Measurements from ENCODE around the gene FANCE.

Gene FANCE

DNA sequence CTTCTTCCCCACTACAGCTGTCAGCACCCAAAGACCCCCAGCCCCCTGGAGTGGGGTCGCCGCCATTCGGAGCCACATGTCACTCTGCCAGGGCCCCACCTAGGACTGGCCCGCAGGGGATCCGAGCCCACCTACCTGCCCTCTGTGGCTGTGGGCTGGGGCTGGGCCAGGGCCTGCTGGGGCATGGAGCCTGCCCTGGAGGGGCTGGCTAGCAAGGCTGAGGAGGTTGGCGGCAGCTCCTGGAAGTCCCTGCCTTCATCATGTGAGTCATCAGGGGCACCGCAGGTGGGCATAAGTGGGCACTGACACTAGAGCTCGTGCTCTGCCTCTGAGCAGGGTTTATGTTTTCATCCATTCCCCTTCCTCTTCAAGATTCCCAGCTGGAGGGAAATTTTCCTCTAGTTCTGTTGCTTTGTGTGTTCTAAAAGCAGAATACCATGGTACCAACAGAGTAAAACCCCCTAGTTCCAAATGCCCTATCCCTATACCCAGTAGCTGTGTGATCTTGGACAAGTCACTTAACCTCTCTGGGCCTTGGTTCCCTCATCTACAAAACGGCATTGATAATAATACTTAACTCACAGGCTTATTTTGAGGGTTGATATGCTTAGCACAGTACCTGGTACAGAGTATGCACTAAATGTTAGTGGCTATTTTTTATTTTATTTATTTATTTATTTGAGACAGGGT lies 8.7 kb upstream of the FANCE start:
- no peak overlapping the region for H3K27ac ChIP-seq (ENCODE audit: low read depth, low read length)
- no peaks in the 10 kb centered on the region for H3K27me3 ChIP-seq (ENCODE audit: control insufficient read depth in 1 of 2, insufficient read depth in 2 of 2, low read length in 2 of 2)
- H3K4me3 ChIP-seq (ENCODE audit: low read depth in 1 of 2, low read length in 2 of 2), result no peak overlapping the region
- peaks cover 2 to 3% of the 10 kb centered on the region in 2 donors for H3K4me1 ChIP-seq (ENCODE audit: control insufficient read depth in 1 of 2, insufficient read depth in 2 of 2, low read length in 2 of 2)
- no peak overlapping the region for H3K9ac ChIP-seq (ENCODE audit: low read depth in 1 of 2, low read length in 2 of 2)
- no peaks in the 10 kb centered on the region for H3K36me3 ChIP-seq (ENCODE audit: control insufficient read depth in 1 of 2, insufficient read depth in 2 of 2, low read length in 2 of 2)
- no peaks in the 10 kb centered on the region for H3K9me3 ChIP-seq (ENCODE audit: control insufficient read depth in 1 of 2, low read length in 2 of 2)

DNA sequence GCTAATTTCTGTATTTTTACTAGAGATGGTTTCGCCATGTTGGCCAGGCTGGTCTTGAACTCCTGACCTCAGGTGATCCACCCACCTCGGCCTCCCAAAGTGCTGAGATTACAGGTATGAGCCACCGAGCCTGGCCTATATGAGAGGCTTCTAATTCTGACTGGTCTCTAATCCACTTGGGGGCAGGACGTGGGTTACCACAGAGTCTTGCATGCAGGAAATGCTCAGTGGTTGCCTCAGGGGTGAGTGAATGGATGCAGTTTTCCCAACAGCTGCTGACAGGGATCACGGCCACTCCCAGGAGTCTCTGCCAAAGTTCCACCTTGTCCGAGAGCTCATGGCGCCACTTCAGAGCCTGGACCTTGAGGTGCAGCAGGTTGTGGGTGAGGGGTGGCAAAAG lies 6.4 kb upstream of the FANCE start:
- no peaks in the 10 kb centered on the region for H3K4me1 ChIP-seq (ENCODE audit: control insufficient read depth in 1 of 2, insufficient read depth in 2 of 2, low read length in 2 of 2)
- H3K27me3 ChIP-seq (ENCODE audit: control insufficient read depth in 1 of 2, insufficient read depth in 2 of 2, low read length in 2 of 2), result no peaks in the 10 kb centered on the region
- H3K9me3 ChIP-seq (ENCODE audit: control insufficient read depth in 1 of 2, low read length in 2 of 2), result no peaks in the 10 kb centered on the region
- H3K27ac ChIP-seq (ENCODE audit: low read depth, low read length), result no peak overlapping the region
- no peaks in the 10 kb centered on the region for H3K36me3 ChIP-seq (ENCODE audit: control insufficient read depth in 1 of 2, insufficient read depth in 2 of 2, low read length in 2 of 2)
- H3K9ac ChIP-seq (ENCODE audit: low read depth in 1 of 2, low read length in 2 of 2), result no peak overlapping the region
- no peak overlapping the region for H3K4me3 ChIP-seq (ENCODE audit: low read depth in 1 of 2, low read length in 2 of 2)

DNA sequence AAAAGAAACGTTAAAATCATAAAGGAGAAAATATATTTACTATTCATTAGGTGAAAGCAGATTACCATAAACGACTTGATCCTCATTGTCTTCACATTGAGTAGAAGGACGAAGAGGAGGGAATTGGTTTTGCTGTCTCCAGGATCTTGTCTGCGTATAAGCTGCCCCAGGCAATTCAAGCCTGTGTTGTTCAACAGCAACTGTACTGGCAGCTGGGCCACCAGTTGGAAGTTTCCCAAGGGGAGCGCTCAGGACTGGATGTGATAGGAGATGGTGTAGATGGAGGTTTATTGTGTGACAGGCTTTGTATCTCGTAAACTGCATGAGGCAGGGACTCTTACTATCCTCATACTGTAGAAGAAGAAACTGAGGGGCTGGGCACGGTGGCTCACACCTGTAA lies 3.9 kb upstream of the FANCE start:
- H3K4me1 ChIP-seq (ENCODE audit: control insufficient read depth in 1 of 2, insufficient read depth in 2 of 2, low read length in 2 of 2), result peaks cover 12 to 13% of the 10 kb centered on the region in 2 donors
- H3K4me3 ChIP-seq (ENCODE audit: low read depth in 1 of 2, low read length in 2 of 2), result no peak overlapping the region
- H3K27me3 ChIP-seq (ENCODE audit: control insufficient read depth in 1 of 2, insufficient read depth in 2 of 2, low read length in 2 of 2), result peaks cover 0 to 4% of the 10 kb centered on the region in 2 donors
- H3K9ac ChIP-seq (ENCODE audit: low read depth in 1 of 2, low read length in 2 of 2), result no peak overlapping the region
- H3K27ac ChIP-seq (ENCODE audit: low read depth, low read length), result no peak overlapping the region
- no peaks in the 10 kb centered on the region for H3K36me3 ChIP-seq (ENCODE audit: control insufficient read depth in 1 of 2, insufficient read depth in 2 of 2, low read length in 2 of 2)
- no peaks in the 10 kb centered on the region for H3K9me3 ChIP-seq (ENCODE audit: control insufficient read depth in 1 of 2, low read length in 2 of 2)

- Histone ChIP-seq H3K4me3 (ENCODE audit: low read depth in 1 of 2, low read length in 2 of 2) (no peak overlapping the region), H3K9ac (ENCODE audit: low read depth in 1 of 2, low read length in 2 of 2) (no peak overlapping the region), H3K36me3 (ENCODE audit: control insufficient read depth in 1 of 2, insufficient read depth in 2 of 2, low read length in 2 of 2) (no peaks in the 10 kb centered on the region), H3K4me1 (ENCODE audit: control insufficient read depth in 1 of 2, insufficient read depth in 2 of 2, low read length in 2 of 2) (peaks cover 15 to 17% of the 10 kb centered on the region in 2 donors), H3K27me3 (ENCODE audit: control insufficient read depth in 1 of 2, insufficient read depth in 2 of 2, low read length in 2 of 2) (peaks cover 0 to 4% of the 10 kb centered on the region in 2 donors), H3K27ac (ENCODE audit: low read depth, low read length) (no peak overlapping the region), H3K9me3 (ENCODE audit: control insufficient read depth in 1 of 2, low read length in 2 of 2) (no peaks in the 10 kb centered on the region)
These were observed 2.8 kb upstream of the FANCE start for GRCh38 chr6:35449287-35449881.

DNA sequence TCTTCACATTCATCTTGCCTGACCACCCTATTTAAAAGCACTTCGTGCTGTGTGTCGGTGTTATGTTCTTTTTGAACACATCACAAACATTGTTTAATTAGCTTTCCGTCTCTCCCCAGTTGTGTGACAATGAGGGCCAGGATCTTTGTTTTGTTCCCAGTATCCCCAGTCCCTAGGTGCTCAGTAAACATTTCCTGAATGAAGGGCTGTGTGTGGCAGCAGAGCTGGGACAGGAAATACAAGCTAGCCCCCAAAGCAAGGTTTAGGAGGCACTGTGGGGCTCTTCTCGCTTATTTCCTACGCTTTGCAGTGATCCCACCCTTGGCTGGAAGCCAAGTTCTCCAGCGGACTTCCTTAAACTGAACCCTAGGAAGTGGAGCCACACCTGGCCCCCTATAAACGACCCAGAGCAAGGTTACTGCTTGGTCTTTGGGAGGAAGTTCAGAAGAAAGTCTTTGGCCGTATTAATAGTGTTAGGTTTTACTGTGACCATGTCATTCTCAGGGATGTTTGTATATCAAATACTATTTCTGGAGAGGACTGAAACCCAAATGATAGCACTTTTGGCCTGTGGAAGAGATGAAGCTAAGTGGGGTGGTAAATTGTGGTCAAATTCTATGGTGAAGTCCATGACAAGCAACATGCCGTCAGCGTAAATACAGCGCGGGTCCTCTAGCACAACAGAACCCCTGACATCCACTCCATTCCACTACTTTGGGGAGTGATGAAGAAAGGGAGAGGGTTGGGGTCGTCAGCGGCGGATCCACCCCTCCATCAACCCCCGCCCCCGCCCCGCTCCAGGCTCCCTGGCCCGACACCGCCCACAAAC lies 570 bp upstream of the FANCE start:
- H3K27ac ChIP-seq (ENCODE audit: low read depth, low read length), result no peak overlapping the region
- H3K4me1 ChIP-seq (ENCODE audit: control insufficient read depth in 1 of 2, insufficient read depth in 2 of 2, low read length in 2 of 2), result peaks cover 15 to 17% of the 10 kb centered on the region in 2 donors
- H3K9me3 ChIP-seq (ENCODE audit: control insufficient read depth in 1 of 2, low read length in 2 of 2), result no peaks in the 10 kb centered on the region
- H3K36me3 ChIP-seq (ENCODE audit: control insufficient read depth in 1 of 2, insufficient read depth in 2 of 2, low read length in 2 of 2), result no peaks in the 10 kb centered on the region
- H3K4me3 ChIP-seq (ENCODE audit: low read depth in 1 of 2, low read length in 2 of 2), result peak overlapping the region; percentile 67 to 72
- H3K9ac ChIP-seq (ENCODE audit: low read depth in 1 of 2, low read length in 2 of 2), result peak overlapping the region in 1 of 2 donors; percentile 64
- H3K27me3 ChIP-seq (ENCODE audit: control insufficient read depth in 1 of 2, insufficient read depth in 2 of 2, low read length in 2 of 2), result peaks cover 0 to 4% of the 10 kb centered on the region in 2 donors

- Histone ChIP-seq H3K9me3 (ENCODE audit: control insufficient read depth in 1 of 2, low read length in 2 of 2) (no peaks in the 10 kb centered on the region), H3K4me3 (ENCODE audit: low read depth in 1 of 2, low read length in 2 of 2) (peak overlapping the region; percentile 72 to 80), H3K27ac (ENCODE audit: low read depth, low read length) (no peak overlapping the region), H3K9ac (ENCODE audit: low read depth in 1 of 2, low read length in 2 of 2) (peak overlapping the region; percentile 64 to 74), H3K36me3 (ENCODE audit: control insufficient read depth in 1 of 2, insufficient read depth in 2 of 2, low read length in 2 of 2) (no peaks in the 10 kb centered on the region), H3K27me3 (ENCODE audit: control insufficient read depth in 1 of 2, insufficient read depth in 2 of 2, low read length in 2 of 2) (peaks cover 0 to 4% of the 10 kb centered on the region in 2 donors), H3K4me1 (ENCODE audit: control insufficient read depth in 1 of 2, insufficient read depth in 2 of 2, low read length in 2 of 2) (peaks cover 15 to 17% of the 10 kb centered on the region in 2 donors)
These were observed 1.1 kb downstream of the FANCE start for GRCh38 chr6:35453236-35453635.

DNA sequence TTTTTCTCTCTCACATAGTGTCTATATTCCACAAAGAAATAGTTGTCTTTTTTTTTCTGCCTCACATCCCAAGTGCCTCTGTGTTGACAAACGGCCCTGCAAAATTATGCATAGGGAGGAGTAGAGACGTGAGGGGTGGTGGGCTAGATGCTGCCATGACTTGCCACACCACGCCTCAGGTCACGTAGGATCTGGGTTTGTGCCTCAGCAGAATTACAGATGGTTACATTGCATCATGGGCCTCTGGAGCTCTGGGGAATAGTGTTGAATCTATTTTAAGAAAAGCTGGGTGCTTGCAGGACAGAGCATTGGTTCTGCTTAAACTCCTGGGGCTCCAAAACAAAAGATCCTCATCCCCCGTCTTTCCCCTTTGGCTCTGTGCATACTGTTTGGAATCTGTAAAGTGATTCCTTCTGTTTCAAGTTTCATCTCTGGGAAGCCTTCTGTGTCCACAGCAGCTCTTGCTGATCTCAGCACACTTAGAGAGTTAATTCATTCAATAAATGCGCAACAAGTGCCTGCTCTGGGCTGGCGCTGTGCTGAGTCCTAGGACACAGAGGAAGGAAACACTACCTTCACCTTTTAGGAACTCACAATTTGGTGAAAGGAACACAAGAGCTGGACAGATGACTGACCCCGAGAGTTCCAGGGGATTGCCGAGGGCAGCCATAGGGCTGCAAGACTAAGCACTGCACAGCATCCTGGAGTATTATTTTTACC lies 2.4 kb downstream of the FANCE start:
- Histone ChIP-seq H3K27ac (ENCODE audit: low read depth, low read length) (no peak overlapping the region), H3K27me3 (ENCODE audit: control insufficient read depth in 1 of 2, insufficient read depth in 2 of 2, low read length in 2 of 2) (peaks cover 0 to 4% of the 10 kb centered on the region in 2 donors), H3K4me1 (ENCODE audit: control insufficient read depth in 1 of 2, insufficient read depth in 2 of 2, low read length in 2 of 2) (peaks cover 15 to 17% of the 10 kb centered on the region in 2 donors), H3K4me3 (ENCODE audit: low read depth in 1 of 2, low read length in 2 of 2) (no peak overlapping the region), H3K9ac (ENCODE audit: low read depth in 1 of 2, low read length in 2 of 2) (no peak overlapping the region), H3K9me3 (ENCODE audit: control insufficient read depth in 1 of 2, low read length in 2 of 2) (no peaks in the 10 kb centered on the region), H3K36me3 (ENCODE audit: control insufficient read depth in 1 of 2, insufficient read depth in 2 of 2, low read length in 2 of 2) (peaks cover 0 to 4% of the 10 kb centered on the region in 2 donors)

GRCh38 chr6:35457907-35458306 lies 5.8 kb downstream of the FANCE start:
- H3K9me3 ChIP-seq (ENCODE audit: control insufficient read depth in 1 of 2, low read length in 2 of 2), result no peaks in the 10 kb centered on the region
- H3K27ac ChIP-seq (ENCODE audit: low read depth, low read length), result no peak overlapping the region
- H3K9ac ChIP-seq (ENCODE audit: low read depth in 1 of 2, low read length in 2 of 2), result no peak overlapping the region
- no peak overlapping the region for H3K4me3 ChIP-seq (ENCODE audit: low read depth in 1 of 2, low read length in 2 of 2)
- H3K36me3 ChIP-seq (ENCODE audit: control insufficient read depth in 1 of 2, insufficient read depth in 2 of 2, low read length in 2 of 2), result peaks cover 0 to 14% of the 10 kb centered on the region in 2 donors
- peaks cover 6 to 7% of the 10 kb centered on the region in 2 donors for H3K4me1 ChIP-seq (ENCODE audit: control insufficient read depth in 1 of 2, insufficient read depth in 2 of 2, low read length in 2 of 2)
- H3K27me3 ChIP-seq (ENCODE audit: control insufficient read depth in 1 of 2, insufficient read depth in 2 of 2, low read length in 2 of 2), result no peaks in the 10 kb centered on the region

DNA sequence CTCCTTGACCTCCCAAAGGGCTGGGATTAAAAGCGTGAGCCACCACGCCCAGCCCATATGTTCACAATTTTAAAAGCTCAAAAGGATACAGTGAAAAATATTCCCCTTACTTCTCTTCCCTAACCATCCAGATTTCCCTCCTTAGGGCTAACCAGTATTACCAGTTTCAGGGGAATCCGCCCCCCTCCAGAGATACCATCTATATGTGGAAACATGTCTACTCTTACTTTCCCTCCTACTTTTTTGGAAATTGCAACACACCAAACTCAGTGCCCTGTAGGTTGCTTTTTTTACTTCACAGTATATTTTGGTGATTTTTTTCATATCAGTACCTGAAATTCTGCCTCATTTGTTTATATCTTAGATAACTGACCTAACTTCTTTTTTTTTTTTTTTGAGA lies 9.1 kb downstream of the FANCE start:
- peaks cover 0 to 16% of the 10 kb centered on the region in 2 donors for H3K36me3 ChIP-seq (ENCODE audit: control insufficient read depth in 1 of 2, insufficient read depth in 2 of 2, low read length in 2 of 2)
- no peak overlapping the region for H3K27ac ChIP-seq (ENCODE audit: low read depth, low read length)
- H3K4me1 ChIP-seq (ENCODE audit: control insufficient read depth in 1 of 2, insufficient read depth in 2 of 2, low read length in 2 of 2), result no peaks in the 10 kb centered on the region
- H3K27me3 ChIP-seq (ENCODE audit: control insufficient read depth in 1 of 2, insufficient read depth in 2 of 2, low read length in 2 of 2), result no peaks in the 10 kb centered on the region
- no peaks in the 10 kb centered on the region for H3K9me3 ChIP-seq (ENCODE audit: control insufficient read depth in 1 of 2, low read length in 2 of 2)
- no peak overlapping the region for H3K4me3 ChIP-seq (ENCODE audit: low read depth in 1 of 2, low read length in 2 of 2)
- H3K9ac ChIP-seq (ENCODE audit: low read depth in 1 of 2, low read length in 2 of 2), result no peak overlapping the region

Measured in duodenal mucosa (tissue), 2 donors.